Fibroblast of lung (primary cell): ENCODE measurements around the gene WWC1.

Experiments used
- CTCF ChIP-seq, 2 donors: IDR thresholded peaks in 1 of 2; conservative IDR thresholded peaks in 1 of 2; 1 replicate in 1 of 2; 2 replicates in 1 of 2; pipeline ENCODE4 v1.5.1; 2011 to 2012; ENCODE audit warnings: low read length in 2 of 2, control low read depth in 1 of 2, inconsistent platforms in 1 of 2, low read depth in 1 of 2, mild to moderate bottlenecking in 1 of 2
- EZH2 ChIP-seq: IDR thresholded peaks from 2 replicates; pipeline ENCODE4 v1.5.1; 2012; ENCODE audit warnings: low read length, control low read depth, mild to moderate bottlenecking; ENCODE audit errors: missing control alignments

DNA sequence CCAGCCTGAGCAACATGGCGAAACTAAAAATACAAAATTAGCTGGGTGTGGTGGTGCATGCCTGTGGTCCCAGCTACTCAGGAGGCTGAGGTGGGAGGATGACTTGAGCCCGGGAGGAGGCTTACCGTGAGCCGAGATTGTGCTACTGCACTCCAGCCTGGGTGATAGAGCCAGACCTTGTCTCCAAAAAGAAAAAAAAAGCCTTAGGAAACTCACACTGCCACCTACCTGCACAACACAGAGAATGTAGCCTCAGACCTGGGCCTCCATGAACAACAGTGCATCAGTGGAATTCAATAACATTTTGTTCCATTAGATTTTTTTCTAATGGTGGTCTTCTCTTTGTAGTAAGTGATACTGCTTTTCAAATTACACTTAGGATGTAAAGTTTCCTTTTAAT, 131.0 kb downstream of the WWC1 start:
- TF ChIP-seq CTCF (conservative IDR thresholded peaks at IDR 0.05 in 1 of 2, IDR thresholded peaks at IDR 0.05 in 1 of 2; ENCODE audit: low read depth in 1 of 2, low read length in 2 of 2) (peak in 1 of 2 donors; percentile 11), EZH2 (no peak)
